ENCODE results near the gene AGBL1. TPM values are rescaled to one million over a fixed set of nuclear protein-coding genes. Genes with fewer than 3 reads are reported as not detected.
"Not testable (repeated sequence)": the region's sequence is repeated elsewhere in the genome, so short reads cannot be mapped to it uniquely, and the experiment has no call there.

Gene AGBL1
- total RNA-seq, 6 experiments from 2014 or later, result not detected

GRCh38 chr15:86439614-86440013, 359.9 kb downstream of the AGBL1 start:
- no peak for ATAC-seq
- no peaks in the 10 kb centered on the region for H3K36me3 ChIP-seq
- no peak overlapping the region for H3K4me3 ChIP-seq
- H3K27ac ChIP-seq, result no peak overlapping the region
- WGBS (ENCODE audit: insufficient coverage, low coverage, low lambda C conversion rate, missing lambda C conversion rate), result 14% methylated on average over 4 of the region's 4 CpGs
- no peaks in the 10 kb centered on the region for H3K9me3 ChIP-seq
- H3K4me1 ChIP-seq, result no peaks in the 10 kb centered on the region
- TF ChIP-seq, protein P1, sequence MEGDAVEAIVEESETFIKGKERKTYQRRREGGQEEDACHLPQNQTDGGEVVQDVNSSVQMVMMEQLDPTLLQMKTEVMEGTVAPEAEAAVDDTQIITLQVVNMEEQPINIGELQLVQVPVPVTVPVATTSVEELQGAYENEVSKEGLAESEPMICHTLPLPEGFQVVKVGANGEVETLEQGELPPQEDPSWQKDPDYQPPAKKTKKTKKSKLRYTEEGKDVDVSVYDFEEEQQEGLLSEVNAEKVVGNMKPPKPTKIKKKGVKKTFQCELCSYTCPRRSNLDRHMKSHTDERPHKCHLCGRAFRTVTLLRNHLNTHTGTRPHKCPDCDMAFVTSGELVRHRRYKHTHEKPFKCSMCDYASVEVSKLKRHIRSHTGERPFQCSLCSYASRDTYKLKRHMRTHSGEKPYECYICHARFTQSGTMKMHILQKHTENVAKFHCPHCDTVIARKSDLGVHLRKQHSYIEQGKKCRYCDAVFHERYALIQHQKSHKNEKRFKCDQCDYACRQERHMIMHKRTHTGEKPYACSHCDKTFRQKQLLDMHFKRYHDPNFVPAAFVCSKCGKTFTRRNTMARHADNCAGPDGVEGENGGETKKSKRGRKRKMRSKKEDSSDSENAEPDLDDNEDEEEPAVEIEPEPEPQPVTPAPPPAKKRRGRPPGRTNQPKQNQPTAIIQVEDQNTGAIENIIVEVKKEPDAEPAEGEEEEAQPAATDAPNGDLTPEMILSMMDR (IDR thresholded peaks at IDR 0.05), result no peak
- TF ChIP-seq POLR2A (IDR thresholded peaks at IDR 0.05), result no peak
- intact Hi-C loops (cut with DNase I), result no loop called here
- DNase-seq, result no peak
- no peaks in the 10 kb centered on the region for H3K27me3 ChIP-seq

GRCh38 chr15:86444527-86444926, 364.9 kb downstream of the AGBL1 start:
- TF ChIP-seq POLR2A (IDR thresholded peaks at IDR 0.05), result no peak
- TF ChIP-seq, protein P1 (IDR thresholded peaks at IDR 0.05), result no peak
- intact Hi-C loops (cut with DNase I), result no loop called here
- Histone ChIP-seq H3K27me3 (no peaks in the 10 kb centered on the region), H3K4me1 (no peaks in the 10 kb centered on the region), H3K27ac (no peak overlapping the region), H3K9me3 (no peaks in the 10 kb centered on the region), H3K36me3 (no peaks in the 10 kb centered on the region), H3K4me3 (no peak overlapping the region)
- no peak for ATAC-seq
- 10% methylated on average over 2 of the region's 2 CpGs for WGBS (ENCODE audit: insufficient coverage, low coverage, low lambda C conversion rate, missing lambda C conversion rate)
- no peak for DNase-seq

DNA sequence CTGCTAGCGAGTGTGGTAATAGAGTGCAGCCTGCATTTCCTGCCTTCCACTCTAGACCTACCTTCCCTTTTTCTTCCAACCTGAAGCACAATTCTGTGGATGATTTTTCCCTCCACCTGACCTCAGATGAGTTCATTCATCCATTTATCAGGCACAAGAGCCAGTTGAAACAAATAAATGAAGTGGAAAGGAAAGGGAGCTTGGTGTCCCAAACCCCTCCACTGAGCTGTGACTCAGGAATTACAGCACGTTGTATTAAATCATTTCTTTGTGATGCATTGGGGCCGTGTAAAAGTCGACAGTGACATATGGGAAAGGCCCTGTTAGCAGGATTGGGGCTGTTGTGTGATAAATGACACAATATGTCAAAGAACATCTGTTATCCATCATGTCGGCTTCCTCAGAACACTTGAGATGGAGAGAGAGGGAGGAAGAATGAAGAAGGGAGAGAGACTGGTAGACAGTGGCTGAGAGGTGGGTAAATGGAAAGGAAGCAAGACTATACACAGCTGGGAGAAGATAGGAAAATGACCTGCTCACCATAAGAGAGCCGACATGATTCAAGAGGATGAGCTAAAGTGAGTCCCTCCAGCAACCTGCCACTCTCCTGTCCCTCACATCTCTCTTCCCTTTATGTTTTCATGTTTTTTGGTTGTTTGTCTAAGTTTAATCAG, 366.0 kb downstream of the AGBL1 start:
- TF ChIP-seq, protein P1 (IDR thresholded peaks at IDR 0.05), result no peak
- no peak for TF ChIP-seq POLR2A (IDR thresholded peaks at IDR 0.05)
- Histone ChIP-seq H3K4me1 (no peaks in the 10 kb centered on the region), H3K27ac (no peak overlapping the region), H3K27me3 (no peaks in the 10 kb centered on the region), H3K4me3 (no peak overlapping the region), H3K9me3 (no peaks in the 10 kb centered on the region), H3K36me3 (no peaks in the 10 kb centered on the region)
- 20% methylated on average over 6 of the region's 6 CpGs for WGBS (ENCODE audit: insufficient coverage, low coverage, low lambda C conversion rate, missing lambda C conversion rate)
- intact Hi-C loops (cut with DNase I), result no loop called here
- DNase-seq (no peak), ATAC-seq (no peak)

DNA sequence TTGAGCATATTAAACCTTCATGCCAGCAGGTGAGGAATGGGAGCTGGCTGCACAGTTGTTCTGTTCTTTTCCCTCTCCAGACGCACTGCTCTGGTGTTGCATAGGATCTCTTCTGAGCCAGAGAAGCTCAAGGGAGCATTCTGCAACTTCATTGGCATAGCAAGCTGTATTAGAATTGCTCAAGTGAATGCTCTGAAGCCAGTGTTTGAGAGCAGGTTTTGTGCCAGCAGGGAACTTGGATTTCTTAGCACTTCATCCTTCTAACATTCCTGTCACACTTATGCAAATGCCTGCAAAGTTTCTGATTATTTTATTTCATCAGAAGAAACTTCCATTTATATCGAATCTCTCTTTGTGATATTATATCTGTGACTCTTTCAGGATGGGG, 366.6 kb downstream of the AGBL1 start:
- DNase-seq (no peak), ATAC-seq (no peak)
- H3K27me3 ChIP-seq, result no peaks in the 10 kb centered on the region
- H3K9me3 ChIP-seq, result no peaks in the 10 kb centered on the region
- H3K36me3 ChIP-seq, result no peaks in the 10 kb centered on the region
- H3K4me3 ChIP-seq, result no peak overlapping the region
- H3K27ac ChIP-seq, result no peak overlapping the region
- no peaks in the 10 kb centered on the region for H3K4me1 ChIP-seq
- TF ChIP-seq POLR2A (IDR thresholded peaks at IDR 0.05), result no peak
- TF ChIP-seq, protein P1 (IDR thresholded peaks at IDR 0.05), result no peak
- 60% methylated on average over 2 of the region's 2 CpGs for WGBS (ENCODE audit: insufficient coverage, low coverage, low lambda C conversion rate, missing lambda C conversion rate)
- intact Hi-C loops (cut with DNase I), result no loop called here

DNA sequence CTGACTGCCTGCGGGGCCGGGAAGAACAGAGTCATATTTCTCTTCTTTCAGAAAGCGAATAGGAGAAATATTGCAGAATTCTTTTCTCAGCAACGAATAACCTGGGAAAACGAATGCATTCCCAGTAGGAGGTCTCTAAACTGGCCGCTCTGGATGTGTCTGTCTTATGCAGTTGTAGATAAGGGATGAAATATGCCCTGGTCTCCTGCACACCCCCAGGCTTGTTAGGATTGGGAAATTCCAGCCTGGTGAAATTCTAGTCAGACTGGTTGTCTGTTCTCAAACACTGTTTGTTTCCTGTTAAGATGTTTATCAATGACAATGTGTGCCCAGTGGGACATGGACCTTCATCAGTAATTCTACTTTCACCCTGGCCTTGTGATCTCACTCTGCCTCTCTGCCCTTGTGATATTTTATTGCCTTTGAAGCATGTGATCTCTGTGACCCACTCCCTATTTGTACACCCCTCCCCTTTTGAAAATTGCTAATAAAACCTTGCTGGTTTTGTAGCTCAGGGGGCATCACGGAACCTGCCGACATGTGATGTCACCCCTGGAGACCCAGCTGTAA, 385.9 kb downstream of the AGBL1 start:
- H3K27ac ChIP-seq; intact Hi-C loops (cut with DNase I); H3K27me3 ChIP-seq; H3K9me3 ChIP-seq; H3K4me3 ChIP-seq; H3K4me1 ChIP-seq; DNase-seq; H3K36me3 ChIP-seq; ATAC-seq: not testable (repeated sequence)
- 77% methylated on average over 8 of the region's 8 CpGs for WGBS (ENCODE audit: insufficient coverage, low coverage, low lambda C conversion rate, missing lambda C conversion rate)

All from right lobe of liver (tissue), 6 donors.